ENCODE results near the gene CD2AP. TPM values are rescaled to one million over a fixed set of nuclear protein-coding genes. Genes with fewer than 3 reads are reported as not detected.
"Not testable (repeated sequence)": the region's sequence is repeated elsewhere in the genome, so short reads cannot be mapped to it uniquely, and the experiment has no call there.

CD2AP gene
- total RNA-seq, 1 donor from 2014 or later = 10.8 TPM

DNA sequence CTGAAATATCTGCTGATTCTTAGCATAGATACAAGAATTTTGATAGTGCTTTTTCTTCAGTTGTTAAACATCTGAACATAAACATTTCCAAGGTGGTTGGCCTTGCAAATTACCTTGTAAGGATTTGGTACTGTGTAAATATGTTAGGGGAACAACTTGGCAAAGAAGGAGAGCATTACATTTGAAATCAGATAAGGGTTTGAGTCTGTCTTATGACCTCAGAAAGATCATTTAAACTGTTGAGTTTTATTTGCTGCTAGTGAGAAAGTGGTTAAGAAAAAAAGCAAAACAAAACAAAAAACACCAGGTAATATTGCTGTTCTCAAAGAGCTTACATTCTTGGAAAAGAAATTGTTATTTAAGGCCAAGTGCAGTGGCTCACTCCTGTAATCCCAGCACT lies 56.5 kb downstream of the CD2AP start:
- ATAC-seq (ENCODE audit: poor library complexity) = no peak
- DNase-seq = no peak
- intact Hi-C loops (cut with DNase I) = no loop called here

DNA sequence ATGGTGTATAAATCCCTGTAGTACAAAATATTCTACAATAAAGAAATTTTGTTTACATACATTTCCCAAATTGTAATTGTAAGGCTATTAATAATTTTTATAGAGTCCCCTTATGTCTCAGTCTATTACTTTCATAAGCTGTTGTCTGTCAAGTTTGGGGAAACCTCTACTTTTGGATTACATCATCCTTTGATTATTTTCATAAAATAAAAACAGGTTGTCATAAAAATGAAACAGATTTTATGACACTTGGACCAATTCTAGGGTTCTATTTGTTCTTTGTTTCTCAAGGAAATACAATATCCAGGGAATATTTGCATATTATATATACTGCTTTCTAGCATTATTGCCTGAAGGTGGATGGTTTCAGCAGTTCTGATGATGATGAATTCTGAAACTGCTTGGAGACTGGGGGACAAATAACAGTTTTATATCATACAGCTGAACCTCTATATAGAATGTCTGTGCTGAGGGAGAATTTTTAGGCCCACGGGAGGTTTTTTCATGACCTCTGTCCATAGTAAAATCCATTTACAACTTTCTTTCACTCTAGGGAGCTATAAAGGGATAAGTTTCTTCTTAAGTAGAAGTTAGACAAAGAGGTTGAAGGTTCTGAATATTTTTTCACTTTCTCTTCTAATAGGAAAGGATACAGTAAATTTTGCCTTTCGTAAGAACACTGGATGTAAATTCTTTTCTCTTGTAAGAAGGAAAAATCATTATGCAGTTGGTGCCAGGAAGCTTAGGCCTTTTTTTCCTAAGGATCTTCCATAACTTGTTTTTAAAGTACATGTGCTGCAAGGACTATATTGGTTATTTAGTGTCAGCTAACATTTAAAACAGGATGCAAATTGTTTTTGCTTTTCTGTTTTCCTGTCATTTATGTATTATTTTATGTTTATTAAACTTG lies 58.0 kb downstream of the CD2AP start:
- ATAC-seq (ENCODE audit: poor library complexity) (no peak), DNase-seq (no peak)
- intact Hi-C loops (cut with DNase I) = no loop called here

DNA sequence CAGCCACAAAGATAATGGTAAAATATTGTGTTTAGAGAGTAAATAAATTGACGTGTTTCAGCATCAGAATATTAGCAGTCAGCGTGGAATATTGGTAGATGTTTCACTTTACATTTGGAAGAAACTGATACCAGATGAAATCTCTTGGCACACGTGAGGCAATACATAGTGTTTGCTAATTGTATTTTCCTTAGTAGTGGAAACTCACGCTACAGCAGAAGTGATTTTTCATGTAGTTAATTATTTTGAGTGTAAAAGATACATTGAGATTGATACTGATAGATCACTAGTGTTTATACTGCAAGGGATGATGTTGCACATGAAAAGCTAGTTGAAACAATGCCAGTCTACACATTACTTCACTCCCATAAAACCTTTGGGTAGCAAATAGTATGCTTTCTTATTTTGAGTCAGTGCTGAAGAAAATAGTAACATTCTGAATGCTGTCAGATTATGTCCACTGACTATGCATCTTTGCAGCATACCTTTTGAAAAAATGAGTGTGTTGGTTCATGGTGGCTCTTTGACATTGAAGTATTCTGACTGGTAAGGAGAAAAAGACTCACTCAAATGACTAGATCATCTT lies 59.3 kb downstream of the CD2AP start:
- ATAC-seq (ENCODE audit: poor library complexity) (no peak), DNase-seq (no peak)
- intact Hi-C loops (cut with DNase I) = no loop called here

DNA sequence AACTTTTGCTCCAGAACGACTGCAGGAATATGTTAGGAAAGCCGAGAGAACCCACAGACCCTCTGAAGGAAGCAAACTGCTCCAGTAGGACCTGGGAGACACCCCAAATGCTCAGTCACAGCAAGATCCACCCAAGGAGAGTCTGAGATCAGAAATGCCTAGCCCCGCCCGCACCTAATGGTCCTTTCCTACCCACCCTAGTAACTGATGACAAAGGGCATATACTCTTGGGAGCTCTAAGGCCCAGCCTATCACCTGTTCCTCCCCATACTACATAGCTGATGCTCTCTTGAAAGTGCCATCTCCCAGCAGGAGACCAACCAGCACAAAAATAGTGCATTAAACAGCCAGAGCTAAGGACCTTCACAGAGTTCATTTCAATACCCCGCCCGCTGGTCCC lies 67.6 kb downstream of the CD2AP start:
- no peak for DNase-seq
- intact Hi-C loops (cut with DNase I) = no loop called here
- no peak for ATAC-seq (ENCODE audit: poor library complexity)

DNA sequence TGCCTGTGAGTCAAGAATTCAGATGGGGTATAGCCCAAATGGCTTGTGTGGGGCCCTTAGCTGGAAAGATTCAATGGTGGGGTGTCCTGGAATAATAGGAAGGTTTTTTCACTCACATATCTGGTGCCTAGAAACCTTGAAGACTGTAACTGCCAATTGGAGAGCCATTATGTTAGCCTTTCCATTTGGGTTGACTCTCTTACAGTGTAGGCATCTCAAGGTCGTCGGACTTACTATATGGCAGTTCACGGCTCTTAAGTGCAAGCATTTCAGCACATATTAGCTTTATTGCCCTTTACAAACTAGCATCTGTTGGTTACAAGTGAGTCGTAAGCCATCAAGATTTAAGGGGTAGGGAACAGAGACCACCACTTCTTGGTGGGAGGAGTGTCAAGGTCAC lies 74.1 kb downstream of the CD2AP start:
- DNase-seq (no peak), ATAC-seq (ENCODE audit: poor library complexity) (no peak)
- intact Hi-C loops (cut with DNase I) = no loop called here

DNA sequence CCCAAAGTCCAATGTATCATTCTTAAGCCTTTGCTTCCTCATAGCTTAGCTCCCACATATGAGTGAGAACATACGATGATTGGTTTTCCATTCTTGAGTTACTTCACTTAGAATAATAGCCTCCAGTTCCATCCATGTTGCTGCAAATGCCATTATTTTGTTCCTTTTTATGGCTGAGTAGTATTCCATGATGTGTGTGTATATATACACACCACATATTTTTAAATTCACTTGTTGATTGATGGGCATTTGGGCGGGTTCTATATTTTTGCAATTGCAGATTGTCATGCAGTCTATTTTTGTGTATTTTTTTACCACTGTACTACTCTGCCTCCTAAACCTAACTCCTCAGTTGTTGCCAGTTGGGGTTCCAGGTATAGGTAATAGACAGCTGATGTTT lies 74.7 kb downstream of the CD2AP start:
- DNase-seq (no peak), ATAC-seq (ENCODE audit: poor library complexity) (no peak)
- intact Hi-C loops (cut with DNase I) = no loop called here

DNA sequence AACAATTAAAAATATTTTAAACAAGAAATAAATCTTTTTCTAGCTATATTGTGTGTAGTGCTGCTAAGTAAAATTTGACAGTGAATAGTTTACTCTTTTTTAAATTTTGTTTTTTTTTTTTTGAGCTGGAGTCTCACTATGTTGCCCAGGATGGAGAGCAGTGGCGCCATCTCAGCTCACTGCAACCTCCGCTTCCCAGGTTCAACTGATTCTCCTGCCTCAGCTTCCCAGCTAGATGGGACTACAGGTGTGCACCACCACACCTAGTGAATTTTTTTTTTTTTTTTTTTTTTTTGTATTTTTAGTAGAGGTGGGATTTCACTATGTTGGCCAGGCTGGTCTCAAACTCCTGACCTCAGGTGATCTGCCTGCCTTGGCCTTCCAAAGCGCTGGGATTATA lies 75.7 kb downstream of the CD2AP start:
- DNase-seq; intact Hi-C loops (cut with DNase I); ATAC-seq (ENCODE audit: poor library complexity): not testable (repeated sequence)

DNA sequence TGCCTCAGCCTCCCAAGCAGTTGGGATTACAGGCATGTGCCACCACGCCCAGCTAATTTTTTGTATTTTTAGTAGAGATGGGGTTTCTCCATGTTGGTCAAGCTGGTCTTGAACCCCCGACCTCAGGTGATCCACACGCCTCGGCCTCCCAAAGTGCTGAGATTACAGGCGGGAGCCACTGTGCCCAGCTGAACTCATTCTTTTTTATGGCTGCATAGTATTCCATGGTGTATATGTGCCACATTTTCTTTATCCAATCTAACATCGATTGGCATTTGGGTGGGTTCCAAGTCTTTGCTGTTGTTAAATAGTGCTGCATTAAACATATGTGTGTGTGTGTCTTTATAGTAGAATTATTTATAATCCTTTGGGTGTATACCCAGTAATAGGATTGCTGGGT lies 78.9 kb downstream of the CD2AP start:
- intact Hi-C loops (cut with DNase I); DNase-seq; ATAC-seq (ENCODE audit: poor library complexity): not testable (repeated sequence)

DNA sequence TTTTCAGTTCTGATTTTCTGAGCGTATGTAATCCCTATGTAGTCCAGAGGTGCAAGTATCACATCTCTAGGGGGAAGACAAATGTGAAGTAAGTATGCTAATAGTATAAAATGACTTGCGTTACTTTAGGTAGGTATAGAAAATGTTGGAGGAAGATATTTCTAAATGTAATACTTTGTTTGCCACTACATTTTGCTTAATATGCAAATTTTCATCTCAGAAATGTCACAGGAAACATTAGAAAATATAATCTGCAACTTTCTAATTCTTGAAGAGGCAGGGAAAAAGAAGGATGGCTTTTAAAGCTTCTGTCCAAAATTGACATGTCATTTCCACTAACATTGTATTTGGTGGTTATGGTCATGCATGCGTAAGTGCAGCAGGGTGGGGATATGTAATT lies 85.6 kb downstream of the CD2AP start:
- intact Hi-C loops (cut with DNase I) = no loop called here
- DNase-seq (no peak), ATAC-seq (ENCODE audit: poor library complexity) (no peak)

DNA sequence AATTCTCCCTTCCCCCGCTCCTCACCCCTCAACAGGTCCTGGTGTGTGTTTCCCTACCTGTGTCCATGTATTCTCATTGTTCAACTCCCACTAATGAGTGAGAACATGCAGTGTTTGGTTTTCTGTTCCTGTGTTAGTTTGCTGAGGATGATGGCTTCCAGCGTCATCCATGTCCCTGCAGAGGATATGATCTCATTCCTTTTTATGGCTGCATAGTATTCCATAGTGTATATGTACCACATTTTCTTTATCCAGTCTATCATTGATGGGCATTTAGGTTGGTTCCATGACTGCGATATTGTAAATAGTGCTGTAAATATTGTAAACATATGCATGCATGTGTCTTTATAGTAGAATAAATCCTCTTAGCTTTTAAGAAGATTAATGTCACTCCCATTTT lies 89.0 kb downstream of the CD2AP start:
- intact Hi-C loops (cut with DNase I); ATAC-seq (ENCODE audit: poor library complexity); DNase-seq: not testable (repeated sequence)

DNA sequence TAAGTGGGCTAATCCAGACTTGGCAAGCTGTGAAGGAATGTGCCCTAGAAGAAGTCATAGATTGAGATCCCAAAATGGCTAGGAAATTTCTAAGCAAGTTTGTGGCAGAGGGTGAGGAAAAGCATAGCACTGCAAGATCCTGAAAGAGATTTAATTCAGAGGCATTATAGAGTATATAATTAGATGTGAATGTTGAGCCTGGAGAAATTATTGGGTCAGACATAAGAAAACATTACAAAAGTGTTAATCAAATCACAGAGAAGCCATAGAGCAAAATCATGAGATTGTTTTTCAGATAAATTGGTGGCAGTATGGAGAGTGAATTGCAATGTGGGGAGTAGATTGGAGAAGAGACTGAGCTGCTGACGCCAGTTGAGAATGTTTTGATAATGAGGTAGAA lies 90.0 kb downstream of the CD2AP start:
- no peak for DNase-seq
- no peak for ATAC-seq (ENCODE audit: poor library complexity)
- intact Hi-C loops (cut with DNase I) = no loop called here

DNA sequence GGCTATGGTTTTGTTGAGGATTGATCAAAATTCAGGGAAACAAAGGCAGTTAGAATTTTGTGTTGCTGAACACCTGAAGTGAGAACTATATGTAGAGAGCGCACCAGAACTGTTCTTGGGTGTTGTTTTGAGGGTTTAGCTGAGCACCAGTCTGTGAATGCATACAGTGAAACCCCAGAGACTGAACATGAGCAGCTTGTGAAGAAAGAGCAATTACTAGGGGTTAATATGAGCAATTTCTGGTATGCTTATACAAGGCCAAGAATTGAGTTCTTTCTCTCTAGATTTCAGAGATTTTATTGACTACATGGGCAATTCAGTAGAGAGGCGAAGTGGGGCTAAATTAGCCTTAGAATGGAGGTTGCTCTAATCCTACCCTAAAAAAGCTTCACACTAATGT lies 93.9 kb downstream of the CD2AP start:
- ATAC-seq (ENCODE audit: poor library complexity) (no peak), DNase-seq (no peak)
- intact Hi-C loops (cut with DNase I) = no loop called here

DNA sequence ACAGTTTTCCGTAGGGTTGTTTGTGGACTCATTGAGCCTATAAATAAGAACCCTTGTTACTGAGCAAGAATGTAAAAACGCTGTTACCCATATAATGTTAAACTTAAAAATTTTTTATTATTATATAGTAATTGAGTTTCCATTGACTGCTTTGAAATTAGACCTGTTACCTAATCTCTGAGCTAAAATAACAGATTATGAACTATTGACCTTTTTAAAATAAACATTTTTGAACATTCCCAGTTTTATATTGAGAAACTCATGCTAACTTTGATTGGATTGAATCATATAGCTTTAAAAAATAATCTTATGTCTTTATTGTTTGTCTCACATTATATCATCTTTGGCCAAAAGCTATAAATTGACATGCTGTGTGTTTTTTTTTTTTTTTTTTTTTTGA lies 95.5 kb downstream of the CD2AP start:
- DNase-seq = no peak
- intact Hi-C loops (cut with DNase I) = no loop called here
- ATAC-seq (ENCODE audit: poor library complexity) = no peak

DNA sequence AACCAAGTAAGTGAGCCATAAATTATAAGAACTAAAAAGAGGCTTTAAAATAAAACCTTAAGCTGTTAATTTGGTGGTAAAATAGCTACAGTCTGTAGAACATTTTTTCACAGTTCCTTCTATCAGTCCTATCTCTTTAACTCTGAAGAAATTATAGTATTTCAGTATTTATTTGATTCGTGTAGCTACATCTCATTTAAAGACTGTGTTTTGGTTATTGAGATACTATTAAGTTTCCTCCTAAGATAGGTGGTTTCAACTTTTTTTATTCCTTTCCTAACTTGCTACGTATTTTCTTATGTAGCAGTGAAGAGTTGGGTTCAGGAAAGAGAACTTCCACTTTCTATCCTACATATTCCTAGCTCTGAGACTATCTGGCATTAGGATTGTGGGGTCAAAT lies 97.2 kb downstream of the CD2AP start:
- DNase-seq (no peak), ATAC-seq (ENCODE audit: poor library complexity) (no peak)
- intact Hi-C loops (cut with DNase I) = no loop called here

DNA sequence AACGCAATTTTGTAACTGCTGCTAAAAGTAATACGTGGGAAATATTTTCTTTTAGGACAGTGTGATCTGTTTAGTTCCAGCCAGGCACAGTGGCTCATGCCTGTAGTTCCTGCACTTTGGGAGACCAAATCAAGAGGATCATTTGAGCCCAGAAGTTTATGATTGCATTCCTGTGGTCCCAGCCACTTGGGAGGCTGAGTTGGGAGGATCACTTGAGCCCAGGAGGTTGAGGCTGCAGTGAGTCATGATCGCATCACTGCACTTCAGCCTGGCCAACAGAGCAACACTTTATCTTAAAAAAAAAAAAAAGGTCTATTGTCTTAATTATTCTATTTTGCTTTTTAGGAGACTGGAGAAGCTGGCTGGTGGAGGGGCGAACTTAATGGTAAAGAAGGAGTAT lies 101.5 kb downstream of the CD2AP start:
- no peak for DNase-seq
- no peak for ATAC-seq (ENCODE audit: poor library complexity)
- intact Hi-C loops (cut with DNase I) = no loop called here

DNA sequence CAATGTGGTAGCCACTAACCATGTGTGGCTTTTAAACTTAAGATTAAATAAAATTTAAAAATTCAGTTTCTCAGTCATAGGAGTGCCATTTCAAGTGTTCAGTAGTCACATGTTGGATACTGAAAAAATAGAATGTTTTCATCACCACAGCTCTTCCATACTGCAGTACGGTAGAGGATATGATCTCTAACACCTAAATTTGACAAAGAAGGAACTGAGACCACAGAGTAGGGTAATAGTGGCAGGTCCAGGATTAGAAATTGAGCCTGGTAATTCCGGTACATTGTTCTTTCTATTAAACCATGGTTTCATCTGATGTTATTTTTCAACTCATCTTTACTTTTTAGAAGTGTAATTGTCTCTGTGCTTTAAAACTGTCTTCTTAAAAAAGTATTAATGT lies 104.0 kb downstream of the CD2AP start:
- ATAC-seq (ENCODE audit: poor library complexity) = no peak

DNA sequence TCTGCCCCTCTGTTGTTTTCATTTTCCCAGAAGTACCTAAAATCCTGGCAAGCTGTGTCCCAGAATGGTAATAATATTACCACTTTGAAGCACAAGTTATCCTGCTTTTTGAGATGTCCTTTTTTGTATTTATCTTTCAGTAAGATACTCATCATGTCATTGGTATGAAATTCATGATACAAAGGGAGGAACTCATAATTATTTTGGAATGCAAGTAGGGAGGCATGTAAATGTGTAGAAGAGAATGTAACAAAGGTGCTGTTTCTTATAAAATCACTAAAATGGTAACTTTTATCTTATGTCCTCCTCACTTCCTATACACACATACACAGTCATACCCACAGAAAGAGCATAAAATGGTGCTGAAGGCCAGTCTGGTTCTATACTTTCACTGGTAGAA lies 109.9 kb downstream of the CD2AP start:
- intact Hi-C loops (cut with DNase I) = no loop called here
- DNase-seq = no peak

More for the DNA sequence above, 104.0 kb downstream of the CD2AP start:
- DNase-seq = no peak
- intact Hi-C loops (cut with DNase I) = no loop called here

DNA sequence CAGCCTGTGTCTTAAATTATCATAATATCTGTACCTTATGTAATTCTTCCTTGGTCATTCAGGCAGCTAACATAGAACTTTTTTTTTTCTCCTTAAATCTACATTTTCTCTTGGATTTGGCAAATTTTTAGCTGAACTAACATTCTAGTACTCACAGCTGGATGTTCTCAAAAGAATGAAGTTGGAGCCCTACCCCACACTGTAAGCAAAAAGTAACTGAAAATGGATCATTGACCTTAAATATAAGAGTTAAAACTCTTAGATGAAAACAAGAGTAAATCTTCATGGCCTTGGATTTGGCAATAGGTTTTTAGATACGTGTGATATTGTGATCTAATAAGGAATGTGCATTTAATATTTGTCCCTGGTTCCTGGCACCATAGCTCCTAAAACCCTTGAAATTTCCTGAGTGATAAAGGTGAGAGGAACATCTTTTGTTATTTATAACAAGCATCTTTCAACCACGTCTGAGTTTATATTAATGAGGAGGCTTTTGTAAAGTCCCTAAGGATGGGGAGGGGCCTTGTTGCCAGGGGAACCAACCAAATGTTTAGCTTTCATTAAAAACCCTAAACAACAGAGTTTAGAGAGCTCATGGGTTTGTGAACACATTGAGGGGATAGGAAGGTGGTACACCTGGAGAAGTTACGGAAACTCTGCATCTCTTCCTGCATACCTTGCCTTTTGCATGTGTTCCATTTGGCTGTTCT lies 114.7 kb downstream of the CD2AP start:
- ATAC-seq (ENCODE audit: poor library complexity) = no peak
- intact Hi-C loops (cut with DNase I) = no loop called here
- no peak for DNase-seq

More for the DNA sequence above, 109.9 kb downstream of the CD2AP start:
- ATAC-seq (ENCODE audit: poor library complexity) = no peak

DNA sequence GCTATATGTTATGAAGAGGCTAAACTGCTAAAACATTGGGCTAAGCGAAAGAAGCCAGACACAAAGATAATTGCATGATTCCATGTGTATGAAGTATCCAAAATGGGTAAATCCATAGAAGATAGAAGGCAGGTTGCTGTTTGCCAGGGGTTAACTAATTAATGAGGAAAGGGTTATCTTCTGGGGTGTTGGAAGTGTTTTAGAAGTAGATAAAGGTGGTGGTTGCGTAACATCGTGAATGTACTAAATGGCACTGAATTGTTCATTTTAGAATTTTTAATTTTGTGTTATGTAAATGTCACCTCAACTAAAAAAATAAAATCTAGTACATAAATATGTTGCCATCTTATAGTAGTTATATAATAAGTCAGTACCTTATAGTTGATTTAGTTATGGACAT lies 116.4 kb downstream of the CD2AP start:
- no peak for DNase-seq
- intact Hi-C loops (cut with DNase I) = no loop called here
- no peak for ATAC-seq (ENCODE audit: poor library complexity)

DNA sequence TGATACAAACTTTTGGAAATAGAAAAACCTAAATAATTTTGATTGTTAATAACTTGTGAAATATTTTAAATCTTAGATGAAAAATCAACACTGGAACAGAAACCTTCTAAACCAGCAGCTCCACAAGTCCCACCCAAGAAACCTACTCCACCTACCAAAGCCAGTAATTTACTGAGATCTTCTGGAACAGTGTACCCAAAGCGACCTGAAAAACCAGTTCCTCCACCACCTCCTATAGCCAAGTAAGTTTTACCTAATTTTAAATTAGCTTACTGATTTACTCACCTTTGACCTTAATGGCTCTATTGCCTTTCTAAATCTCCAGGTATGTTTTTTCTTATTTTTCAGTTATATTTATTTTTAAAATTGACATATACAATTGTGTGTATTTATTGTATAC lies 118.2 kb downstream of the CD2AP start:
- DNase-seq (no peak), ATAC-seq (ENCODE audit: poor library complexity) (no peak)

More for the DNA sequence above, 118.2 kb downstream of the CD2AP start:
- intact Hi-C loops (cut with DNase I) = no loop called here
